ENCODE measurements around the gene RBSN. TPM values are rescaled to one million over a fixed set of nuclear protein-coding genes. Genes with fewer than 3 reads are reported as not detected.

Gene RBSN
- total and polyA plus RNA-seq, 2 of the 4 experiments (the other 2 are of a cell fraction), result 8.7 to 33.7 TPM

GRCh38 chr3:15051531-15051930, 47.4 kb downstream of the RBSN start:
- H3K9ac ChIP-seq (ENCODE audit: low read depth, low read length), result no peak overlapping the region
- DNase-seq, result peak; percentile 20
- no peak overlapping the region for H3K14ac ChIP-seq (replicated peaks; ENCODE audit: low read depth, low read length)
- in situ Hi-C loops (cut with MboI; ENCODE audit: low sequenced_read_pairs) (no loop called here), dilution Hi-C loops (cut with HindIII; ENCODE audit: low sequenced_read_pairs, unreplicated experiment) (no loop called here), intact Hi-C loops (cut with micrococcal nuclease) (loop anchor here (5.0 kb wide), 1 partner anchor 124 kb away; no protein-coding TSS in a partner anchor)
- H3K9me3 ChIP-seq (ENCODE audit: control insufficient read depth, insufficient read depth, low read length), result no peaks in the 10 kb centered on the region
- H3K18ac ChIP-seq (ENCODE audit: low read depth, low read length), result no peak overlapping the region
- no peak overlapping the region for H2BK15ac ChIP-seq (ENCODE audit: low read depth, low read length)
- H4K8ac ChIP-seq (ENCODE audit: low read depth in 2 of 2, low read length in 2 of 2), result no peak overlapping the region
- no peak overlapping the region for H4K91ac ChIP-seq (ENCODE audit: insufficient read depth, low read depth, low read length)
- no peak overlapping the region for H3K27ac ChIP-seq (ENCODE audit: insufficient read depth, low read length)
- no peak overlapping the region for H2AFZ ChIP-seq (replicated peaks; ENCODE audit: low read length, poor library complexity)
- peaks cover 32 to 37% of the 10 kb centered on the region in 2 experiments for H3K79me1 ChIP-seq (ENCODE audit: low read depth in 1 of 2, low read length in 2 of 2)
- no peak overlapping the region for H3K56ac ChIP-seq (ENCODE audit: extremely low read depth, insufficient read depth, low read length)
- H2AK5ac ChIP-seq (ENCODE audit: low read depth, low read length), result no peak overlapping the region
- no peak overlapping the region for H4K5ac ChIP-seq (ENCODE audit: low read depth, low read length)
- H3K4me1 ChIP-seq (ENCODE audit: control insufficient read depth, insufficient read depth, low read length), result peaks cover 3% of the 10 kb centered on the region; the same call in 1 of the 2 replicates
- no peak for TF ChIP-seq MAFK (IDR thresholded peaks at IDR 0.05; ENCODE audit: low read depth, low read length)
- no peak for TF ChIP-seq FOS (IDR thresholded peaks at IDR 0.05; ENCODE audit: low read depth, low read length)
- TF ChIP-seq MXI1 (IDR thresholded peaks at IDR 0.05; ENCODE audit: borderline replicate concordance, low read depth, low read length), result no peak
- 0 out of 2 replicates have a peak, but pooled peaks have one; percentile 3 for TF ChIP-seq SMC3 (IDR thresholded peaks at IDR 0.05; ENCODE audit: low read depth, low read length)
- peak; percentile 47 for TF ChIP-seq CTCF (conservative IDR thresholded peaks at IDR 0.05; ENCODE audit: low read depth, low read length)
- TF ChIP-seq RAD21 (IDR thresholded peaks at IDR 0.05; ENCODE audit: low read length), result peak; percentile 19
- TF ChIP-seq ELK1 (IDR thresholded peaks at IDR 0.05; ENCODE audit: borderline replicate concordance, low read depth, low read length), result no peak
- TF ChIP-seq POLR2A (IDR thresholded peaks at IDR 0.05; ENCODE audit: low read depth, low read length), result no peak
- TF ChIP-seq RCOR1 (IDR thresholded peaks at IDR 0.05; ENCODE audit: insufficient replicate concordance, low read length), result no peak
- TF ChIP-seq, protein P1, sequence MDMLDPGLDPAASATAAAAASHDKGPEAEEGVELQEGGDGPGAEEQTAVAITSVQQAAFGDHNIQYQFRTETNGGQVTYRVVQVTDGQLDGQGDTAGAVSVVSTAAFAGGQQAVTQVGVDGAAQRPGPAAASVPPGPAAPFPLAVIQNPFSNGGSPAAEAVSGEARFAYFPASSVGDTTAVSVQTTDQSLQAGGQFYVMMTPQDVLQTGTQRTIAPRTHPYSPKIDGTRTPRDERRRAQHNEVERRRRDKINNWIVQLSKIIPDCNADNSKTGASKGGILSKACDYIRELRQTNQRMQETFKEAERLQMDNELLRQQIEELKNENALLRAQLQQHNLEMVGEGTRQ (IDR thresholded peaks at IDR 0.05; ENCODE audit: low read depth, low read length), result no peak
- no peak for TF ChIP-seq BHLHE40 (IDR thresholded peaks at IDR 0.05; ENCODE audit: low read depth, low read length)
- ATAC-seq (ENCODE audit: low read depth), result peak; percentile 77
- H3K4me3 ChIP-seq (ENCODE audit: insufficient read depth, low read depth, low read length), result no peak overlapping the region
- 60% methylated on average over 1 of the region's 1 CpG; no CpG with 5 or more reads in 1 of the 2 experiments for WGBS, 2 experiments (ENCODE audit: extremely low coverage in 2 of 2, insufficient read length in 1 of 2)
- ChIA-PET CTCF (interaction anchor here (0.8 to 1.0 kb wide), 2 partner anchors 15 to 18 kb away, joined by 3 to 4 read pairs; no protein-coding TSS in a partner anchor), POLR2A (ENCODE audit: unreplicated experiment) (no interaction called here)
- H3K23ac ChIP-seq (ENCODE audit: low read depth, low read length), result no peak overlapping the region
- H2BK5ac ChIP-seq (ENCODE audit: low read depth, low read length, poor library complexity, severe bottlenecking), result no peak overlapping the region
- no peak overlapping the region for H3K4ac ChIP-seq (ENCODE audit: low read depth, low read length)
- H3K9me1 ChIP-seq (ENCODE audit: insufficient read depth, low read length), result no peaks in the 10 kb centered on the region; the same call in 1 of the 2 replicates
- H2BK120ac ChIP-seq (ENCODE audit: low read depth, low read length), result no peak overlapping the region
- BruUV-seq (replicated peaks), result no TSS peak
- no peak overlapping the region for H2BK20ac ChIP-seq (ENCODE audit: low read depth, low read length)
- peaks cover 41% of the 10 kb centered on the region for H3K36me3 ChIP-seq (ENCODE audit: control insufficient read depth, insufficient read depth, low read length)
- H3K4me2 ChIP-seq (ENCODE audit: low read depth, low read length), result no peak overlapping the region
- no peak overlapping the region for H2AK9ac ChIP-seq (replicated peaks; ENCODE audit: low read depth, low read length, poor library complexity)
- H4K20me1 ChIP-seq (ENCODE audit: insufficient read depth, low read length), result peaks cover 10% of the 10 kb centered on the region
- no peaks in the 10 kb centered on the region for H3K27me3 ChIP-seq (ENCODE audit: control insufficient read depth, insufficient read depth, low read length)

Measured in IMR-90 (cell line).